ENCODE results near the gene BSDC1.
A peak's percentile ranks its signal among the peaks of the same experiment; 100 is the strongest.

BSDC1 gene

DNA sequence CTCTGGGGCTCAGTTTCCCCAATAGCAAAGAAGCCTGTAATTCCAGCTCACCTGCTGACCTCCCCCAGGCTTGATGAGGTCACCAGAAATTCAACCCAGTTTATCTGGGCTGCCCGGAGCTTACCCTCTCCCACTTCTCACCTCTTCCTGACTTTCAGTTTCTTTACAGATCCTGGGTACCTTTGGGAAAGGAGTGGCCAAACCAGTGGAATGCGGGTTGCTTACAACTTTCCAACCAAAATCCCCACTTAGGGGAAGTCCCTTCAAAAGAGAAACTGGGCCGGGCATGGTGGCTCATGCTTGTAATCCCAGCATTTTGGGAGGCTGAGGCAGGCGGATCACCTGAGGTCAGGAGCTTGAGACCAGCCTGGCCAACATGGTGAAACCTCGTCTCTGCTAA, 52.3 kb downstream of the BSDC1 start:
- no peak for DNase-seq (ENCODE audit: low read depth)
- H3K4me3 ChIP-seq (ENCODE audit: low read length), result no peak overlapping the region
- TF ChIP-seq, protein P1, sequence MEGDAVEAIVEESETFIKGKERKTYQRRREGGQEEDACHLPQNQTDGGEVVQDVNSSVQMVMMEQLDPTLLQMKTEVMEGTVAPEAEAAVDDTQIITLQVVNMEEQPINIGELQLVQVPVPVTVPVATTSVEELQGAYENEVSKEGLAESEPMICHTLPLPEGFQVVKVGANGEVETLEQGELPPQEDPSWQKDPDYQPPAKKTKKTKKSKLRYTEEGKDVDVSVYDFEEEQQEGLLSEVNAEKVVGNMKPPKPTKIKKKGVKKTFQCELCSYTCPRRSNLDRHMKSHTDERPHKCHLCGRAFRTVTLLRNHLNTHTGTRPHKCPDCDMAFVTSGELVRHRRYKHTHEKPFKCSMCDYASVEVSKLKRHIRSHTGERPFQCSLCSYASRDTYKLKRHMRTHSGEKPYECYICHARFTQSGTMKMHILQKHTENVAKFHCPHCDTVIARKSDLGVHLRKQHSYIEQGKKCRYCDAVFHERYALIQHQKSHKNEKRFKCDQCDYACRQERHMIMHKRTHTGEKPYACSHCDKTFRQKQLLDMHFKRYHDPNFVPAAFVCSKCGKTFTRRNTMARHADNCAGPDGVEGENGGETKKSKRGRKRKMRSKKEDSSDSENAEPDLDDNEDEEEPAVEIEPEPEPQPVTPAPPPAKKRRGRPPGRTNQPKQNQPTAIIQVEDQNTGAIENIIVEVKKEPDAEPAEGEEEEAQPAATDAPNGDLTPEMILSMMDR (conservative IDR thresholded peaks at IDR 0.05; ENCODE audit: low read length), result no peak

DNA sequence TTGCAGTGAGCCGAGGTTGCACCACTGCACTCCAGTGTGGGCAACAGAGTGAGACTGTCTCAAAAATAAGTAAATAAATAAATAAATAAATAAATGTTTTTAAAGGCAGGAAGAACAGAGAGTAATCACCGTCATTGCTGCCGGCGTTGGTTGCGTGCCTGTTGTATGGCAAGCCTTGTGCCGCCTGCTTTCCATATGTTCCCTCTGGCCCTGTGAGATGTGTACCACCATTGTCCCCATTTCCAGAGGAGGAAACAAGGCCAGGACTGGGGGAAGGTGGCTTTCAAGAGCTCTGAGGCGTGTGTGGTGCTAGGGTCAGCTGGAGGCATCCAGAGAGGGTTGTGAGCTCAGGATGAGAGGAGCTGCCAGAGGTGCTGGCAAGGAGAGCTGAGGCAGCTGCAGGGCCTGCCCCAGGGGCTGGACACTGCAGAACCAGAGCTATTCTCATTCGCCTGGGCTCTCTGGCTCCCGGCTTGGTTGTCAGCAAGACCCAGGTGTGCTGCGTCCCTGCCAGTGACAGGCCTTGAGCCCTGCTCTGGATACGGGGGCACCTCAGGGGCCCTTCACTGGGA, 53.0 kb downstream of the BSDC1 start:
- TF ChIP-seq, protein P1 (conservative IDR thresholded peaks at IDR 0.05; ENCODE audit: low read length), result no peak
- no peak for DNase-seq (ENCODE audit: low read depth)
- no peak overlapping the region for H3K4me3 ChIP-seq (ENCODE audit: low read length)

DNA sequence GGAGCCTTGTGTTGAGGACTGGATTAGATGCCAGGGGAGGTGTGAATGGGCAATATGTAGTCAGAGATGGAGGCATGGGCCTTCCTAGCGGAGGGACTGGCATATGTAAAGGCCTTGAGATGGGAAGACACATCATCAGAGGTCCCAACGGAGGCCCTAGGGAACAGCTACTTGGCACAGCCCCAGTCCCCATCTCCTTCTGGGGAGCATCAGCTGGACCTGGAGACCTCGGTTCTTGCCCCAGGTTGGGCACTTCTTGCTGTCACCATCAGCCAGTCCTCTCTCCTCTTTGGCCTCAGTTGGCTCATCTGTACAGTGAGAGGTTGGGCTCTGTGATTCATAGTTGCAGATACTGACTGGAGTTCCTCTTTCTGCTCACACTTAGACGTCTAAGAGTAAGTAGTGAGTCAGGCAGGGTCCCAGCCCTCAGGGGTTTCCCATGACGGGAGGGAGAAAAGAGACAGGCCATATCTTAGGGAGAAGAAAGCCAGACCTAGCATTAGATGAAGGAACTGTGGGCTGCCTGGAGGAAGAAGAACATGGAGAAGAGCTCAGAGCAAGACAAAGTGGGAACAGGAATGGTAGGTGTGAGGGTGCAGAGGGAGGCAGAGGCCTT, 54.8 kb downstream of the BSDC1 start:
- DNase-seq (ENCODE audit: low read depth), result no peak
- TF ChIP-seq, protein P1 (conservative IDR thresholded peaks at IDR 0.05; ENCODE audit: low read length), result no peak
- no peak overlapping the region for H3K4me3 ChIP-seq (ENCODE audit: low read length)

DNA sequence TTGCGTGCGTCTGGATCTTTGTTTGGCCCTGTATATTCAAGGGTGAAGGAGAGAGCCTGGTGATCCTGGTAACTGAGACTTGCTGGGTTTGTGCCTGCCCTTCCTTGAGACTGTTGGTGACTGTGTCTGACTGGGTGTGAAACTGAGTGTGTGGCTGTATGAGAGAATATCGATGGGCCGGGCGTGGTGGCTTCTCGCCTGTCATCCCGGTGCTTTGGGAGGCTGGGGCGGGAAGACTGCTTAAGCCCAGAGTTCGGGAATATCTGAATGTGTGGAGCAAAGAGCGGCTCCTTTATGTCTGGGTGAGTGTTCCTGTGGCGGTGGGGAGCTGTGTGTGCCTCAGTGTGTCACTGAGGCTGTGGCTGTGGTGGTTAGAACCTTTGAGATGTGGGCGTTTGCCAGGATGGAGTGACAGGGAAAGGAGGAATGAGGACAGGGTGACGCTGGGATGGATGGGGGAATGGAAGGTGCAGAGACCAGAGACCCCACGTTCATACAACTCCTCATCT, 55.5 kb downstream of the BSDC1 start:
- H3K4me3 ChIP-seq (ENCODE audit: low read length), result no peak overlapping the region
- TF ChIP-seq, protein P1 (conservative IDR thresholded peaks at IDR 0.05; ENCODE audit: low read length), result no peak
- DNase-seq (ENCODE audit: low read depth), result no peak

DNA sequence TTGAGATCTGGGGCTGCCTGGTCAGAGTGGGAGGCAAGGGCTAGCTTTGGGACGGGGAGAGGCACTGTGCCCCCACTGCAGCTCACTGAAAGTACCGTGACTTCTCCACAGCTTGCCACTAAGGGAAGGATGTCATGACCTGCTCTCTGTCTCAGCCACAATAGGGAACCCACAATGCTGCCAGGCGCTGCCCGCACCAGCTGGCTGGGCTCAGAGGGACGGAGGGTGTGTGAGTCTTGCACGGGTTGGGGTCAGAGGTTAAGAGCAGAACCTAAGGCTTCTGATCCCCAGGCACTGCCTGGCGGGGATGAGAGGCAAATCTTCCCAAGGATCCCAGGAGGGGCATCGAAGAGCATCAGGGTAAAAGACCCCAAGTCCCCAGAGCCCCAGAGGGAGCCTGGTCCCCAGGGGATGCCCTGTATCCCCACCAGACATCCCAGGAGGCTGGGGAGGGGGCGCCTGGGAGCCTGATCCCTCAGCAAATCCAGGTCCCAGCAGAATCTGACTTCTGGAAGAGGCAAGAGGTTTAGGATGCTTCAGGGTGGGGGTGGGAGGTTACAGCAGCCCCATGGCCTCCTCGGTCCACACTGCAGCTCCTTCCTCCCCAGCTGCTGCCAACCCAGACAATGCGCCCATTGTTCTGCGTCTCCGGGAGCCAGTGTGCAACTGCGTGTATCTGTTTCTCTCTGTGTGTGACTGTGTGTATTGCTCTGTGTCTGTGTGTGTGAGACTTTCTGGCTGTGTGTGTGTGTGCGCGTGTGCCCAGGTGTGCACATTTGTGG, 56.2 kb downstream of the BSDC1 start:
- H3K4me3 ChIP-seq (ENCODE audit: low read length), result no peak overlapping the region
- DNase-seq (ENCODE audit: low read depth), result no peak

DNA sequence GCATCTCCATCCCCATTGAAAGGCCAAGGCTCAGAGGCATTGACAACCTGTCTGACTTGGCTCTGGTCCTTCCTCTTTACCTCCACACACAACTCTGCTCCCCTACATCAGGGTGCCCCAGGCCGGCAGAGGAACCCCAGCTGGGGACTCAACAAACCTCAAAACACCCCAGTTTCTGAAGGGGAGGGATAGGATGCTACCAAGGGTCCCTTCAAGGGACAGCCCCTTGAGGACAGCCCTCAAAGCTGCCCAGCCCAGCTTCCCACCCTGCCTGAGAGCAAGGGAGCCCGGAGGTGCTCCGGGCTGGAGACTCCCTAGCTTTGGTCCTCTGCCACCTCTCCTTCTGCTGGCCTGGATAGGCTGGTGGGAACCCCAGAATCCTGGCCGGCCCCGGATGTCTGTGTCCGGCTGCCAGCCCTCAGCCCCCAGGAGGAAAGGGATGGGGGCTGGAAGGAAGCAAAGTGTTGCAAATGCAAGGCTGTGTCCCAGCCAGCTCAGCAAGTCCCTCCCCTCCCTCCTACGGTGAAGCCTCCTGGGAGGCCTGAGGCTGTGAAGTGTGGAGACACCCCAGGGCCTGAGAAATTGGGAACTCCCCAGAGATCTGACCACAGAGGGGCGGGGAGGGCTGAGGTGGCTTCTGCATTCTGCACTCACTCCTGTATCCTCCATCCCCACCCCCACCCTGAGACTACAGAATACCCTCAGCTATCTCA, 57.1 kb downstream of the BSDC1 start:
- H3K4me3 ChIP-seq (ENCODE audit: low read length), result no peak overlapping the region
- TF ChIP-seq, protein P1 (conservative IDR thresholded peaks at IDR 0.05; ENCODE audit: low read length), result no peak
- DNase-seq (ENCODE audit: low read depth), result peak; percentile 24

More for the DNA sequence above, 56.2 kb downstream of the BSDC1 start:
- TF ChIP-seq, protein P1 (conservative IDR thresholded peaks at IDR 0.05; ENCODE audit: low read length), result no peak

Measured in AG10803 (cell line).